Measurements from ENCODE around the gene PSPC1. TPM values are rescaled to one million over a fixed set of nuclear protein-coding genes. Genes with fewer than 3 reads are reported as not detected.
"Not testable (repeated sequence)": the region's sequence is repeated elsewhere in the genome, so short reads cannot be mapped to it uniquely, and the experiment has no call there.

The PSPC1 gene
- 42.5 and 47.5 TPM in 2 replicates for total RNA-seq
- 26.9 TPM for polyA plus RNA-seq (2012)

GRCh38 chr13:19782727-19783682, at the start of gene PSPC1:
Gene PSPC1 (minus strand): TSS chr13:19782945. CDS start chr13:19782757, 188 bp downstream.
- DNase-seq (ENCODE audit: low read depth): peak; percentile 96

- peak; percentile 9 for DNase-seq (ENCODE audit: low read depth)
These were observed 39.9 kb upstream of the PSPC1 start for GRCh38 chr13:19822673-19823072.

GRCh38 chr13:19818223-19818842, 35.6 kb upstream of the PSPC1 start:
- DNase-seq (ENCODE audit: low read depth): no peak

GRCh38 chr13:19817510-19818158, 34.9 kb upstream of the PSPC1 start:
- DNase-seq (ENCODE audit: low read depth): no peak

GRCh38 chr13:19817106-19817505, 34.4 kb upstream of the PSPC1 start:
- DNase-seq (ENCODE audit: low read depth): no peak

GRCh38 chr13:19815842-19816241, 33.1 kb upstream of the PSPC1 start:
- DNase-seq (ENCODE audit: low read depth): not testable (repeated sequence)

- DNase-seq (ENCODE audit: low read depth): no peak
These were observed 28.5 kb upstream of the PSPC1 start for GRCh38 chr13:19810996-19811881.

GRCh38 chr13:19810151-19810550, 27.4 kb upstream of the PSPC1 start:
- DNase-seq (ENCODE audit: low read depth): no peak

- no peak for DNase-seq (ENCODE audit: low read depth)
These were observed 23.0 kb upstream of the PSPC1 start for GRCh38 chr13:19805765-19806164.

GRCh38 chr13:19795956-19796355, 13.2 kb upstream of the PSPC1 start:
- no peak for DNase-seq (ENCODE audit: low read depth)

- DNase-seq (ENCODE audit: low read depth): no peak
These were observed 11.9 kb upstream of the PSPC1 start for GRCh38 chr13:19794631-19795030.

- no peak for DNase-seq (ENCODE audit: low read depth)
These were observed 9.3 kb upstream of the PSPC1 start for GRCh38 chr13:19791953-19792537.

GRCh38 chr13:19782049-19782726, 557 bp downstream of the PSPC1 start:
- peak; percentile 60 for DNase-seq (ENCODE audit: low read depth)

- DNase-seq (ENCODE audit: low read depth): no peak
These were observed 1.2 kb downstream of the PSPC1 start for GRCh38 chr13:19781526-19781925.

- DNase-seq (ENCODE audit: low read depth): not testable (repeated sequence)
These were observed 1.9 kb downstream of the PSPC1 start for GRCh38 chr13:19780753-19781418.

GRCh38 chr13:19772306-19772705, 10.4 kb downstream of the PSPC1 start:
- DNase-seq (ENCODE audit: low read depth): no peak

GRCh38 chr13:19769854-19770253, 12.9 kb downstream of the PSPC1 start:
- no peak for DNase-seq (ENCODE audit: low read depth)

GRCh38 chr13:19767966-19768365, 14.8 kb downstream of the PSPC1 start:
- DNase-seq (ENCODE audit: low read depth): no peak

- DNase-seq (ENCODE audit: low read depth): peak; percentile 11
These were observed 16.2 kb downstream of the PSPC1 start for GRCh38 chr13:19766591-19766990.
